Ecto neural progenitor cell (in vitro differentiated cells): ENCODE results near the gene PPP2R2C.

Experiments
- DNase-seq: peaks from one replicate; pipeline ENCODE4 v3.0.0-alpha.2; 2018; ENCODE audit warnings: low spot score

Gene PPP2R2C

DNA sequence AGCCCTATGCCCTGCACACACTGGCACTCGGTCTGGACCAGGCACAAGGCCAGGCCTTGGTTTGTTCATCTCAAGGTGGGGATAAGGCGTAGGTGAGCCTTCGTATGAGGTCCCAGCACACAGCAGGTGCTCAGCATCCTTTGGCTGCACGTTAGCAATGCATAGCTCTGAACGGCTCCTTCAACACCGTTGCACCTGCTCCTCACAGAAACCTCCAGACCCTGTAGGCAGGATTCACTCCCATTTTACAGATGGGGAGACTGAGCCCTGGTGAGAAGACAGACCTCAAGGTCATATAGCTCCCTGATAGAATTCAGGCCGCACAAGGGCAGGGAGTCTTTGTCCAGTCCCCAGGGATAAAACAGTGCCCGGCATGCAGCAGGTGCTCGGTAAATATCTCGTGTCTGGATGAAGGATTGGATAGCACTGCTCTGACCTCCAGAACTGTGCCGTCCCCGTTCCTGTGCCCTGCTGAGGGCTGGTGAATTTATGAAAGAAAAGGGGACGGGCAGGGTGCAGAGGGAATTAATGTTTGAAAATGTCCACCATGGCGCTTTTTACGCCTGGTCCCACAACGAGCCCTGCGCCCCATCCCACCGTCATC, 2.4 kb downstream of the PPP2R2C start:
- peak; percentile 26 for DNase-seq

GRCh38 chr4:6469144-6469543, 3.3 kb downstream of the PPP2R2C start:
- DNase-seq: peak; percentile 13

- DNase-seq: peak; percentile 29
Observed at GRCh38 chr4:6468376-6468775, 4.0 kb downstream of the PPP2R2C start.

- DNase-seq: no peak
Observed at GRCh38 chr4:6467600-6467999, 4.8 kb downstream of the PPP2R2C start.

- DNase-seq: peak; percentile 13
Observed at GRCh38 chr4:6466756-6467381, 5.5 kb downstream of the PPP2R2C start.

DNA sequence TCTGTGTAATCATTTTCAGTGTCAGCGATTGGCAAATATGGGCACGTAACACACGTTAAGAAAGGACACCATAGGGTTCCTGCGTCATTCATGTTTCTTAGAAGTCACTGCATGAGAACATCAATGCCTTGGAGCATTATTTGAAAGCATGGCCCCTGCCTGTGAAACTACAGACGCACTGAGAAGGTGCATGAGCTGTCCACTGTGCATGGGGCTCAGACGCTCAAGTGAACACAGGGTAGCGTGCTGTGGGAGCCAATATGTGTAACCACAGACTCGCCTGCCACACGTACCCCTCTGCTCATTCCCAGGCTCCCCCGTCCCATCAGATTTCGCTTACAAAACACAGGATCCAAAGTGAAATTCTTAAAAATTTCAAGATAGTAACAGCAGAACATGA, 6.5 kb downstream of the PPP2R2C start:
- DNase-seq: peak; percentile 14

- peak; percentile 34 for DNase-seq
Observed at GRCh38 chr4:6464842-6465588, 7.4 kb downstream of the PPP2R2C start.

DNA sequence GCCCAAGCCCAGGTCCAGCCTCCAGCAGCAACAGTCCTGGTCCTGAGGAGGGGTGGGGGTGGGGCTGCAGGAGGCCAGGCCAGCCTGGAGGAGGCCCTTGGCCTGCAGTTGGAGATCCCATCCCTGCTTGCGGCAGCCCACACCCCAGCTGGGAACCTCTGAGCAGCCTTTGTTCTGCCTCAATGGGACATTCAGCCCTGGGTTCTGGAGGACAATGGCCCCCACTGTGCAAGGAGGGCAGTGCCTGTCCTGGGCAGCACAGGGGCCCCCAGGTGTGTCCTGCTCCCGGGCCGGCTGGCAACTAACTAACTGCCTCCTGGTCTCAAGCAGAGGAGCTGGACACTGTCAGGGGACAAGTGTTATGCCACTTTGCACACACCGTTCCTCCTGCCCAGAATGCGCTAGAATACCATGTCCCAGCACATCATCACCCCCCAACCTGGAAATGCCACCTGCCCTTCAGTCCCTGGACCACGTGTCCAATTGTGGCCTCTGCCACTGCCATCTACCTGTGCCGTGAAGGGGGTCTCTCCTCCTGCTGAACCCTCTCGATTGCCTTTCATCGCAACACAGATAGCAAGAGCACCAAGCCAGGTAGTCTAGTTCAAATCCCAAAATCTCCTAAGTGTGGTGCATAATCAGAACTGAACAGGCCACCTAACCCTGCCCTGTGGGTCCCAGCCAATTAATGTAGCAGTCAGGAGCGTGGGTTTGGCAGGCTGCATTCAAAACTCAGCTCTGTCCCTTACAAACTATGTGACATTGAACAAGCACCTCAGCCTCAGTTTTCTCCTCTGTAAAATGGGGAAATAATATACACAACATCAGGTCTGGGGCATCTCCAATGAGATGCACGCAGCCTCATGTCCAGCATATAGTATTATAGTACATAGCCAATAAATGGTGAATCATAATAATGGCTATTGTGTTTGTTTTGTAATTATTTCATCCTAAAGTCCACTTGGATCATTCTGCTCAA, 8.8 kb downstream of the PPP2R2C start:
- DNase-seq: peak; percentile 49

DNA sequence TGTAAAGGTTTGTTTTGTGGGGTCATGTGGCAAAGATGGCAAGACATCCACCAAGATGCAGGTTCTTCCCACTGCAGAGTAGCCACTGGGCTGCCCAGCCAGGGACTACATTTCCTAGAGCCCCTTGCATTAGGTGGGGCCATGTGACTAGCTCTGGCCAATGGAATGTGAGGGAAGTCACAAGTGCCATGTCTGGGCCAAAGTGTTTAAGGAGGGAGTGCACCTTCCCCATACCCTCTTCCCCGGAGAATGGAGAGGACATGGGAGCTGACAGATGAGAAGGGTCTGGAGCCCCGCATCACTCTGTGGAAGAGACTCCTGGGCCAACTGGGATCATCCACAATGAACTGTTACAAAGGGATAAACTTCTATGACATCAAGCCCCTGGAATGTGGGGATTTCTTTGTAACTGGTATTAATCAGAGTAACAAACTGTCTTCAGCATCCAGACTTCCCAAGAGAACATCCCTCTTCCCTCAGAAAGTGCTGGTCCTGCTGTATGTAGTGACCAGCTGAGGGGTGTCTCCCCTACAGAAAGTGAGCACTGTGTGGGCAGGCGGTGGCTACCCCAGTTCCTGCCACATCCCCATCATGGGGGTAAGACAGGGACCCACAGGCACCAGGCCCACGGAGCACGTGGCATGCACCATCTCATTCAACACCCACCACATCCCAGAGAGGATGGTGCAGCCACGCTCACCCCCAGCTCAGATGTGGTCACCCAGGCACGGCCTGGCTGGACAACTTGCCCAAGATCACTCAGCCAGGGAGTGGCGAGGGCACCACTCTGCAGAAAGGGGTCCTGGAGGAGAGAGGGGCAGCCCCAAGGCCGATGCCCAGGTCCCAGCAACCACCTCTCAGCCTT, 10.9 kb downstream of the PPP2R2C start:
- DNase-seq: peak; percentile 42

- no peak for DNase-seq
Observed at GRCh38 chr4:6460876-6461275, 11.5 kb downstream of the PPP2R2C start.

GRCh38 chr4:6458528-6458927, 13.9 kb downstream of the PPP2R2C start:
- no peak for DNase-seq

GRCh38 chr4:6456450-6456849, 16.0 kb downstream of the PPP2R2C start:
- no peak for DNase-seq

DNA sequence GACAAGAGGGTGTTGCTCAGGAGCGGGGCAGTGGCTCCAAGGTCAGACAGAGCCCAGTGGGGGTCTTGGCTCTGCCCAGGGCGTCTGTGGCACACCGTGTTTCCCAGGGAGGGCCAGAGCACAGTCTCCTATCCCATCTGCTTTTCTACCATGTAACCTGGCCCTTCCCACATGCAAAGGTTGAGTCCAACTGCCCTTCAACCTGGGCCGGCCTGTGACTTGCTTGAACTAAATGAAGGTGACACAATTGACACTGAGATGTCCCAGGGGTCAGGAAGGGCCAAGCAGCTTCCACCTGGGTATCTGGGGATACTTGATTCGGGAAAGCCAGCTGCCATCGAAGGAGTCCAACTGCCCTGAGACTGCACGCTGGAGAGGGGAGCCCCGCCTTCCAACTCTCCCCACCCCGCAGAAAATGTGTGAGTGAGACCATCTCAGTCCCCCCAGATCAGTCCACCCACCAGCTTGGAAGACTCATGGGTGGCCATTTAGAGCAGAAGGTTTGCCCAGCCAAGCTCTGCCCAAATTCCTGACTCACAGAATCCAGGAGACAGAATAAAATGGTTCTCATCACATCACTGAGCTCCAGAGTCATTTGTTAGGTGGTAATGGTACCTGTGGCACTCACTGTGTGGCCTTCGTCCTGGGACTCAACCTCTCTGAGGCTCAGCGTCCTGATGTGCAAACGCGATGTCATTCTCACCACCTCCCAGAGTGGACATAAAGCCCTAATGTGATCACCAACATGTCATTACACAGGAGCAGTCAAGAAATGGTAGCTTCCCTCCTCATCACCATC, 18.1 kb downstream of the PPP2R2C start:
- no peak for DNase-seq

GRCh38 chr4:6453688-6453990, 18.8 kb downstream of the PPP2R2C start:
- no peak for DNase-seq

GRCh38 chr4:6452897-6453687, 19.3 kb downstream of the PPP2R2C start:
- DNase-seq: no peak

DNA sequence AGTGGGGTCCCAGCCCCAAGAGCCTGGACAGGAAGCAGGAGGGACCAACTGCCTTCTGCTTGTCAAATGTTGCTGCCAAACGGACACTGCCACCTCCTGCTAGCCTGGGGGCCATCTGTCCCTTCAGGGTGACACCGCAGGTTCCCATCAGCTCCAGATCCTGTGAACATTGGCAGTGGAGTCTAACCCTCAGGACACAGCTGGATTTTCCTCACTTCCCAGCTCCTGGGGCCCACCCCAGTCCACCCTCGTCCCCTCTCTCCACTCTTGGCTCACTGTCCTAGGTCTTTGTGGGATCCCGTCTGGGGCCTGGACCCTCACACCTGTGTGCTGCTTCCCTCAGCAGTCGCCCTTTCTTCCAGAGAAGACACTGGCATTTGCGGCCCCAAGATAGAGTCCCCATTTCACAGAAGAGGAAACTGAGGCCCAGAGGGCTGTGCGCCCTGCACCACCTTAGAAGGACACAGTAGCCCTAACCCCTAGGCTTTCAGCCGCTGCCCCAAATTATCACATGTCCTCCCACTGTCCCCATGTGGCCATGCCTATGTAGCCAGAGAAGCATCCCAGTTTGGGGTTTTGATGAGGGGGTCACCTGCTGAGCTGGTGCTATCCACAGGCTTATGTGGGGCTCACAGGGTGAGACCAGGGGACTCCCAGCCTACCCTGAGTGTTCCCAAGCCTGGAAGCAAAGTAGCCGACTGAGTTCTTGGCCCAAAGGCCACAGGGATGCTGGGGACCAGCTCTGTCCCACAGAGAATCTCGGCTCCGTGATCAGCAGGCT, 20.1 kb downstream of the PPP2R2C start:
- no peak for DNase-seq

DNA sequence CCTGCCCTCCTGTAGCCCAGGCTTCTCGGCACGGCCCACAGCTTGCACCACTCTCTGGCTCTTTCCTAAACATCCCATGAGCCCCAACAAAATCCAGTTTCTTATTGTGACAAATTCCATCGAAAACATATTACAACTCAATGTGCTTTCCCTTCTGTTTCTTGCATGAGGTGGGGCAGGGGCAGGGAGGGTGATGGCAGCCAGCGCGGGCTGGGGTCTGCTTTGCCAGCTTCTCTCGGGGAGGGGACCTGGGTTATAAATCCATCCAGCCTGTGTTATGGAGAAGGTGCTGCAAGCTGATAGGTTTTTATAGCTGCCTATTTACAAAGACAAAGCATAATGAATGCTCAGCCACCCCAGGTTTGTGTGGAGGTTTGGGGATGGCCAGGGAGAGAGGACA, 21.1 kb downstream of the PPP2R2C start:
- DNase-seq: no peak

DNA sequence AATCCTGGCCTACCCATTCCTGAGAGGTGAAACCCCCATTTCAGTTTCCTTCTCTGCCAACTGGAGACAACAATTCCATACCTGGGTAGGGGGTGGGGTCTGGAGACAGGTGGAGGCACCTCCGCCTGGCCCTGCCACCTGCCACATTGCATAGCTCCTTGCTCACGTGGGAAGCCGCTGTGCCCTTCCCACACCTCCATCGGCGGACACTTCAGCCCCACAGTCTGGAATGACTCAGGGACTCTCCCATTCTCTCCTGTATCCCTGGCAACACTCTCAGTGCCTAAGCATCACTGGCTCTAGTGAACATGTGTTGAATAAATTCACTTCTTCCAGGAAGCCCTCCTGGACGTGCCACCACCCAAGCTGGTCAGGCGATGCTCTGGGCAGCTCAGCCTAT, 21.7 kb downstream of the PPP2R2C start:
- DNase-seq: no peak
